ENCODE results near the gene SCN8A.
A peak's percentile ranks its signal among the peaks of the same experiment; 100 is the strongest.

The SCN8A gene

DNA sequence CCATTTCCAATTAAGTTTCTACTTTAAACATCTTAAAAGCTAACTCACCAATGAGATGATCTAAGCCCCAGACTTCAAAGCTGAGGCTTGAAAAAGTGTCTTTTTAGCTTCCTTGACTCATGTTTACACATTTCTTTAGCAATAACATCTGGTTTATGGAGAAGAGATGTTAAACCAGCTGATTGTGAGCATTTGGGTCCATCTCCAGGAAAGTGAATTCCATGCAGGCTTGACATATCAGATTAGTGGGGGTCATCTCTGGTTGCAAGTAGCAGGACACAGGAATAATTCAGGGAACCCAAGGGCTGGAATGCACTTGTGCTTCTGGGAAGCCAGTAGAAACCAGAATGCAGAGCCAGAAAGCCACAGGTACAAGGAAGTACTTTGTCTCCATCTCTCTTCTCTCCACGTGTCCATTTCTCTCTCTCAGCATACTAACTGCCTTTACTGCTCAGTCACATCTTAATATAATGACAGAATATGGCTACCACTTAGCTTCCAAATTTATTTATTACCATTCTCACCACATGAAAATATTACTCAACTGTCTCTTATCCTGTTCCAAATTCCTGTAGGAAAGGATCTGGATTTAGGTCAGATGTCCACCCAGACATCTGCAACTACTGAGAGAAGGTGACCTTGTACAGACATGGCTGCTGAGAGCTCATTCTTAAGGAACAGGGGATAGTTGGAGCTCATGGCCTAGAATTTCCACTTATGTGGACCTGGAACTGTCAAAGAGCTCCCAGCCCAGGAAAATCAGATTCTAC, 104.4 kb downstream of the SCN8A start:
- Histone ChIP-seq H3K36me3 (ENCODE audit: control insufficient read depth in 5 of 5, insufficient read depth in 5 of 5, low read length in 5 of 5) (no peaks in the 10 kb centered on the region), H3K4me3 (ENCODE audit: low read depth in 1 of 5, low read length in 5 of 5) (no peak overlapping the region), H3K27me3 (ENCODE audit: control insufficient read depth in 5 of 5, insufficient read depth in 4 of 5, low read length in 5 of 5) (no peaks in the 10 kb centered on the region), H3K4me1 (ENCODE audit: control insufficient read depth in 5 of 5, insufficient read depth in 5 of 5, low read length in 5 of 5) (no peaks in the 10 kb centered on the region), H3K9me3 (ENCODE audit: control insufficient read depth in 5 of 5, low read length in 5 of 5) (no peaks in the 10 kb centered on the region), H3K27ac (ENCODE audit: low read depth, low read length) (no peak overlapping the region), H3K9ac (ENCODE audit: low read length in 5 of 5) (no peak overlapping the region)

DNA sequence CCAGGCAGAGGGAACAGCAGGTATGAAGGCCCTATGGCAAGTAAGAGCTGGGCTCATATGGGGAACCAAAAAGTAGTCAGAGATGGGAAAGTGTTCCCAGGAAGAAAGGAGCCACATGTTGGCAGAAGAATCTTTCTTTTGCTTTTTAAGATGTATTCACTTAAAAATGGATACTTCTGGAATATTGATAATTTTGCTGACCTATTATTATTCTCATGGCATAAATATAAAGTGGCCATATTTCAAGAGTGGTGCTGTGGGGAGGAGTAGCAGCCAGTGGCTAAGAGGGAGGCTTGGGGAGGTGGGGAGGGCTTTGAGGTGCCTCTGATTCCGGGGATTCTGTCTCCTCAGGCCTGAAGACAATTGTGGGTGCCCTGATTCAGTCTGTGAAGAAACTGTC, 108.2 kb downstream of the SCN8A start:
- H3K27me3 ChIP-seq (ENCODE audit: control insufficient read depth in 5 of 5, insufficient read depth in 4 of 5, low read length in 5 of 5): no peaks in the 10 kb centered on the region
- no peak overlapping the region for H3K4me3 ChIP-seq (ENCODE audit: low read depth in 1 of 5, low read length in 5 of 5)
- H3K9me3 ChIP-seq (ENCODE audit: control insufficient read depth in 5 of 5, low read length in 5 of 5): no peaks in the 10 kb centered on the region
- H3K36me3 ChIP-seq (ENCODE audit: control insufficient read depth in 5 of 5, insufficient read depth in 5 of 5, low read length in 5 of 5): no peaks in the 10 kb centered on the region
- H3K9ac ChIP-seq (ENCODE audit: low read length in 5 of 5): no peak overlapping the region
- H3K4me1 ChIP-seq (ENCODE audit: control insufficient read depth in 5 of 5, insufficient read depth in 5 of 5, low read length in 5 of 5): peaks cover 0 to 4% (median 0%) of the 10 kb centered on the region in 5 donors
- no peak overlapping the region for H3K27ac ChIP-seq (ENCODE audit: low read depth, low read length)

DNA sequence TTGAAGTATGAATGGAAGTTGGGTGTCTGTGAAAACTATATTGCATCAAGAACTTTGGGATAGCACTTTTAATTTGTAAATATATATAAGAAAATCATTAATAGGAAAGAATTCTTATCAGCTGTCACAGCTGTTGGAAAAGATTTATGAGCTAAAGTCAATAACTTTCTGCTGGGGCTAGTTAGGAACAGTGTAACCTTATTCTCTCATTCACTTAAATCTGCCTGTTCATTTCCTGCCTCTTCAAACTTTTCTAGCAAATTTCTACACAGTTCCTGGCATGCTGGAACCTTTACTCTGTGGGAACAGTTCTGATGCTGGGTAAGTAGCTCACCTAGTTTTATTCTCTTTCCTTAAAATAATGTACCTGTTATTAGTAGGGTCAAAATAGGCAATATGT, 109.9 kb downstream of the SCN8A start:
- Histone ChIP-seq H3K4me1 (ENCODE audit: control insufficient read depth in 5 of 5, insufficient read depth in 5 of 5, low read length in 5 of 5) (peaks cover 0 to 4% (median 0%) of the 10 kb centered on the region in 5 donors), H3K9me3 (ENCODE audit: control insufficient read depth in 5 of 5, low read length in 5 of 5) (no peaks in the 10 kb centered on the region), H3K4me3 (ENCODE audit: low read depth in 1 of 5, low read length in 5 of 5) (no peak overlapping the region), H3K36me3 (ENCODE audit: control insufficient read depth in 5 of 5, insufficient read depth in 5 of 5, low read length in 5 of 5) (no peaks in the 10 kb centered on the region), H3K27me3 (ENCODE audit: control insufficient read depth in 5 of 5, insufficient read depth in 4 of 5, low read length in 5 of 5) (no peaks in the 10 kb centered on the region), H3K9ac (ENCODE audit: low read length in 5 of 5) (no peak overlapping the region), H3K27ac (ENCODE audit: low read depth, low read length) (no peak overlapping the region)

DNA sequence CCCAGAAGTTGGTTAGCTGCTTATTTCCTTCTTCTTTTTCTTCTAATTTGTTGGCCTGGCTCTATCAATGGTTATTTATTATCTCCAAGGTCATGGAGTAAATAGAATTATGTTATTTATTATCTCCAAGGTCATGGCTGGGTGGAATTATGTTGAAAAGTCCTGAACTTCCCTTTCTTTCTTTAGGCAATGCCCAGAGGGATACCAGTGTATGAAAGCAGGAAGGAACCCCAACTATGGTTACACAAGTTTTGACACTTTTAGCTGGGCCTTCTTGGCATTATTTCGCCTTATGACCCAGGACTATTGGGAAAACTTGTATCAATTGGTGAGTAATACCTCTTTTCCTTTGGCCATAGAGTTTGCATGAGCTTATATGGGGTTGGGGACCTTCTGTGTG, 111.6 kb downstream of the SCN8A start:
- H3K4me3 ChIP-seq (ENCODE audit: low read depth in 1 of 5, low read length in 5 of 5): no peak overlapping the region
- H3K36me3 ChIP-seq (ENCODE audit: control insufficient read depth in 5 of 5, insufficient read depth in 5 of 5, low read length in 5 of 5): no peaks in the 10 kb centered on the region
- H3K27me3 ChIP-seq (ENCODE audit: control insufficient read depth in 5 of 5, insufficient read depth in 4 of 5, low read length in 5 of 5): no peaks in the 10 kb centered on the region
- H3K9me3 ChIP-seq (ENCODE audit: control insufficient read depth in 5 of 5, low read length in 5 of 5): no peaks in the 10 kb centered on the region
- H3K27ac ChIP-seq (ENCODE audit: low read depth, low read length): no peak overlapping the region
- H3K4me1 ChIP-seq (ENCODE audit: control insufficient read depth in 5 of 5, insufficient read depth in 5 of 5, low read length in 5 of 5): peaks cover 0 to 4% (median 0%) of the 10 kb centered on the region in 5 donors
- no peak overlapping the region for H3K9ac ChIP-seq (ENCODE audit: low read length in 5 of 5)

DNA sequence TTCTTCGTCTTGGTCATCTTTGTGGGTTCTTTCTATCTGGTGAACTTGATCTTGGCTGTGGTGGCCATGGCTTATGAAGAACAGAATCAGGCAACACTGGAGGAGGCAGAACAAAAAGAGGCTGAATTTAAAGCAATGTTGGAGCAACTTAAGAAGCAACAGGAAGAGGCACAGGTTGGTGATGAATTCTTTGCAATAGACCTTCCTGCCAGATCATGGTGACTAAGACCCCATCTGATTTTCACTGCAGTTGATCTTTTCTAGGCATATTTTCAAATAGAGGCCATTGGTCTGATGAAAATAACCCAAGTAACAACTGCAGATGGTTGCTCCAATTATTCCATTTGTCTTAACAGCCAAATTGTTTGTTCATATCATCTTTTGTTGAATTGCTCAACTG, 114.4 kb downstream of the SCN8A start:
- H3K4me3 ChIP-seq (ENCODE audit: low read depth in 1 of 5, low read length in 5 of 5): no peak overlapping the region
- peaks cover 0 to 4% (median 0%) of the 10 kb centered on the region in 5 donors for H3K4me1 ChIP-seq (ENCODE audit: control insufficient read depth in 5 of 5, insufficient read depth in 5 of 5, low read length in 5 of 5)
- no peaks in the 10 kb centered on the region for H3K36me3 ChIP-seq (ENCODE audit: control insufficient read depth in 5 of 5, insufficient read depth in 5 of 5, low read length in 5 of 5)
- H3K9ac ChIP-seq (ENCODE audit: low read length in 5 of 5): no peak overlapping the region
- H3K27ac ChIP-seq (ENCODE audit: low read depth, low read length): no peak overlapping the region
- H3K9me3 ChIP-seq (ENCODE audit: control insufficient read depth in 5 of 5, low read length in 5 of 5): no peaks in the 10 kb centered on the region
- H3K27me3 ChIP-seq (ENCODE audit: control insufficient read depth in 5 of 5, insufficient read depth in 4 of 5, low read length in 5 of 5): no peaks in the 10 kb centered on the region

DNA sequence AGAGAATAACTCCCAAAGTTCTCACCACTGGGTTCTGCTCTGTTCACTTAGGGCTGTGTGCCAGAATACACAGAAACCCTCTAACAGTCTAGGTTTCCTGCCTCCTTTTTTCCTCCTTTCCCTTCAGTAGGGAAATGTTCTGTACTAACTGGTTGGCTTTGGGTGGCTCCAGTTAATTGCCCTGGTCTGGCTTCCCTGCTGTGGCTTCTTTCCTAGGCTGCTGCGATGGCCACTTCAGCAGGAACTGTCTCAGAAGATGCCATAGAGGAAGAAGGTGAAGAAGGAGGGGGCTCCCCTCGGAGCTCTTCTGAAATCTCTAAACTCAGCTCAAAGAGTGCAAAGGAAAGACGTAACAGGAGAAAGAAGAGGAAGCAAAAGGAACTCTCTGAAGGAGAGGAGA, 115.2 kb downstream of the SCN8A start:
- no peak overlapping the region for H3K4me3 ChIP-seq (ENCODE audit: low read depth in 1 of 5, low read length in 5 of 5)
- peaks cover 0 to 4% (median 0%) of the 10 kb centered on the region in 5 donors for H3K4me1 ChIP-seq (ENCODE audit: control insufficient read depth in 5 of 5, insufficient read depth in 5 of 5, low read length in 5 of 5)
- H3K9ac ChIP-seq (ENCODE audit: low read length in 5 of 5): no peak overlapping the region
- H3K27me3 ChIP-seq (ENCODE audit: control insufficient read depth in 5 of 5, insufficient read depth in 4 of 5, low read length in 5 of 5): no peaks in the 10 kb centered on the region
- no peaks in the 10 kb centered on the region for H3K36me3 ChIP-seq (ENCODE audit: control insufficient read depth in 5 of 5, insufficient read depth in 5 of 5, low read length in 5 of 5)
- H3K27ac ChIP-seq (ENCODE audit: low read depth, low read length): no peak overlapping the region
- H3K9me3 ChIP-seq (ENCODE audit: control insufficient read depth in 5 of 5, low read length in 5 of 5): no peaks in the 10 kb centered on the region

DNA sequence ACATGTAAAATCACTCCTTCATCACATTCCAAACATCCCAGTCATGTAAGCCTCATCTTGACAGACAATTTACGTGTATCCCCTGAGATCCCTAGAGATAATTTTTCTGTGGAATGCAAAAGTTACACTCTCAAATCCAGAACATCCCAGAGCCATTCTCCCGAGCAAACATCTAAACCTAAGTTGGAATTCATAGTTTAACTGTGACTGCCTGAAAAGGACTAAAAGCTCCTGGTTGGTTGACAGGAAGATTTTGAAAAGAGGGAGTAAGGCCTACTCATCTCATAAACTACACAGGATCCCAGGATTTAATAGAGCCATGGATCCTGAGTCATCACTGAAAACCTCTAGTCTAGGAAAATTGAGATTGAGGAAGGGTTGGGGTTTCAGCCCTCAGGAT, 123.6 kb downstream of the SCN8A start:
- no peaks in the 10 kb centered on the region for H3K27me3 ChIP-seq (ENCODE audit: control insufficient read depth in 5 of 5, insufficient read depth in 4 of 5, low read length in 5 of 5)
- H3K9ac ChIP-seq (ENCODE audit: low read length in 5 of 5): no peak overlapping the region
- no peaks in the 10 kb centered on the region for H3K9me3 ChIP-seq (ENCODE audit: control insufficient read depth in 5 of 5, low read length in 5 of 5)
- no peaks in the 10 kb centered on the region for H3K36me3 ChIP-seq (ENCODE audit: control insufficient read depth in 5 of 5, insufficient read depth in 5 of 5, low read length in 5 of 5)
- H3K4me1 ChIP-seq (ENCODE audit: control insufficient read depth in 5 of 5, insufficient read depth in 5 of 5, low read length in 5 of 5): no peaks in the 10 kb centered on the region
- H3K27ac ChIP-seq (ENCODE audit: low read depth, low read length): no peak overlapping the region
- no peak overlapping the region for H3K4me3 ChIP-seq (ENCODE audit: low read depth in 1 of 5, low read length in 5 of 5)

DNA sequence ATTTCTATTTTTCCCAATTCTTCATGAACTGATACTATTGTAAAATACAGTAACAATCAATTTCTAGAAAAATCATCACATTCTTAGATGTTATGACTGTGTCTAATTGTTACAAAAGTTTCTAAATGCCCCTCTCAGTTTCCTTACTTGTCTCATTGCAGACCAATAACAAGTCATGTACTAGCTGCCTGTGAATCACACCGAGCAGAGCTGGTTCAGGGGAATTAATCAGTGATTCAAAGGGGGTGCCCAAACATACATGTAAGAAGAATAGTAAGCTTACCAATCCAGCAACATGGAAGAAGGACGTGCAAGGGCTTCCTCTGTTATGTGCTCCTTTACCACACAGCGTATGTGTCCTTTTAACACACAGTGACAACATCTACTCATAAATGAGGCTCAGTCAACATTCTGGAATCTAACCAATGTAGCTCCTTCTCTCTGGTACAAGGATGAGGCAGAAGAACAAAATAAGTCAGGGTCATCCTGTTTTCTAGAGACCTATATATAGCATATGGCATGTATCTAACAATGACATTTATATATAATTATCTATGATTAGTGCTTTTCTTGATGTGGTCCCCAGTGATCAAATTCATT, 126.4 kb downstream of the SCN8A start:
- no peak overlapping the region for H3K9ac ChIP-seq (ENCODE audit: low read length in 5 of 5)
- no peaks in the 10 kb centered on the region for H3K9me3 ChIP-seq (ENCODE audit: control insufficient read depth in 5 of 5, low read length in 5 of 5)
- H3K36me3 ChIP-seq (ENCODE audit: control insufficient read depth in 5 of 5, insufficient read depth in 5 of 5, low read length in 5 of 5): no peaks in the 10 kb centered on the region
- H3K4me1 ChIP-seq (ENCODE audit: control insufficient read depth in 5 of 5, insufficient read depth in 5 of 5, low read length in 5 of 5): peaks cover 0 to 8% (median 6%) of the 10 kb centered on the region in 5 donors
- H3K4me3 ChIP-seq (ENCODE audit: low read depth in 1 of 5, low read length in 5 of 5): no peak overlapping the region
- peaks cover 4 to 14% (median 10%) of the 10 kb centered on the region in 5 donors for H3K27me3 ChIP-seq (ENCODE audit: control insufficient read depth in 5 of 5, insufficient read depth in 4 of 5, low read length in 5 of 5)
- no peak overlapping the region for H3K27ac ChIP-seq (ENCODE audit: low read depth, low read length)

DNA sequence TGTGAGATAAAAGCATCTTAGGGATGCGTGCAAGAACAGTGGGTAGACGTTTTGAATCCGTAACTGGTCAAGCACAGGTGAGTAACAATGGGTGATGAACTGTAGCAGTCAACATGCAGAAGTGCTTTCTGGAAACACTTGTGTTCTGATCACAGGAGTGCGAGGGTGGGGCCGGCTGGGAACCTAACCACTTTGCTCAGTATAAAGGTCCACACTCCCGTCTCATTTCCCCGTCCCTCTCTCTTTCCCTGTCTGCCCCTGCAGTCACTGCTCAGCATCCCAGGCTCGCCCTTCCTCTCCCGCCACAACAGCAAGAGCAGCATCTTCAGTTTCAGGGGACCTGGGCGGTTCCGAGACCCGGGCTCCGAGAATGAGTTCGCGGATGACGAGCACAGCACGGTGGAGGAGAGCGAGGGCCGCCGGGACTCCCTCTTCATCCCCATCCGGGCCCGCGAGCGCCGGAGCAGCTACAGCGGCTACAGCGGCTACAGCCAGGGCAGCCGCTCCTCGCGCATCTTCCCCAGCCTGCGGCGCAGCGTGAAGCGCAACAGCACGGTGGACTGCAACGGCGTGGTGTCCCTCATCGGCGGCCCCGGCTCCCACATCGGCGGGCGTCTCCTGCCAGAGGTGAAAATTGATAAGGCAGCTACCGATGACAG, 130.4 kb downstream of the SCN8A start:
- H3K4me1 ChIP-seq (ENCODE audit: control insufficient read depth in 5 of 5, insufficient read depth in 5 of 5, low read length in 5 of 5): peaks cover 0 to 8% (median 6%) of the 10 kb centered on the region in 5 donors
- H3K27me3 ChIP-seq (ENCODE audit: control insufficient read depth in 5 of 5, insufficient read depth in 4 of 5, low read length in 5 of 5): peaks cover 4 to 14% (median 10%) of the 10 kb centered on the region in 5 donors
- no peak overlapping the region for H3K27ac ChIP-seq (ENCODE audit: low read depth, low read length)
- H3K36me3 ChIP-seq (ENCODE audit: control insufficient read depth in 5 of 5, insufficient read depth in 5 of 5, low read length in 5 of 5): no peaks in the 10 kb centered on the region
- H3K9me3 ChIP-seq (ENCODE audit: control insufficient read depth in 5 of 5, low read length in 5 of 5): no peaks in the 10 kb centered on the region
- peak overlapping the region in 2 of 5 donors; percentile 26 to 36 for H3K4me3 ChIP-seq (ENCODE audit: low read depth in 1 of 5, low read length in 5 of 5)
- peak overlapping the region in 1 of 5 donors; percentile 14 for H3K9ac ChIP-seq (ENCODE audit: low read length in 5 of 5)

DNA sequence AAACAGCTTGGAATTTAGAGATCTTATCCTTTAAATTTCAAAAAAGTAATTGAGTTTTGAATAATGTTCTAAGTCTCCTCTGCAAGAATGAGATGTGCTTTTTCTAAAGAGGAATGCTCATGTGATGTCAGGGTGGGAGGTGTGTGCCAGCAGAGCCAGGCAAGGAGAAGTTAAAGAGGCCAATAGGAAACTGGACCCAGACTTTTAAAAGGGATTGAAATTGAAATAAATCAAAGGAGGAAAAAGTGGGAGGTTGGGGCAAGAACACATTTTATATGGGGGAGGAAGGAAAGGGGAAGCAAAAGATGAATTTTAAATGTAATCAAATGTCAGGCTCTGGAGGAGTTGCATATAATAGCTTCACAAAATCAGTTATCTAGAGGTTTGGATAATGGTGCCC, 131.4 kb downstream of the SCN8A start:
- Histone ChIP-seq H3K27ac (ENCODE audit: low read depth, low read length) (no peak overlapping the region), H3K4me1 (ENCODE audit: control insufficient read depth in 5 of 5, insufficient read depth in 5 of 5, low read length in 5 of 5) (peaks cover 0 to 8% (median 6%) of the 10 kb centered on the region in 5 donors), H3K9ac (ENCODE audit: low read length in 5 of 5) (no peak overlapping the region), H3K9me3 (ENCODE audit: control insufficient read depth in 5 of 5, low read length in 5 of 5) (no peaks in the 10 kb centered on the region), H3K4me3 (ENCODE audit: low read depth in 1 of 5, low read length in 5 of 5) (no peak overlapping the region), H3K36me3 (ENCODE audit: control insufficient read depth in 5 of 5, insufficient read depth in 5 of 5, low read length in 5 of 5) (no peaks in the 10 kb centered on the region), H3K27me3 (ENCODE audit: control insufficient read depth in 5 of 5, insufficient read depth in 4 of 5, low read length in 5 of 5) (peaks cover 4 to 14% (median 10%) of the 10 kb centered on the region in 5 donors)
